Measurements from ENCODE around the gene SGMS1.

DNA sequence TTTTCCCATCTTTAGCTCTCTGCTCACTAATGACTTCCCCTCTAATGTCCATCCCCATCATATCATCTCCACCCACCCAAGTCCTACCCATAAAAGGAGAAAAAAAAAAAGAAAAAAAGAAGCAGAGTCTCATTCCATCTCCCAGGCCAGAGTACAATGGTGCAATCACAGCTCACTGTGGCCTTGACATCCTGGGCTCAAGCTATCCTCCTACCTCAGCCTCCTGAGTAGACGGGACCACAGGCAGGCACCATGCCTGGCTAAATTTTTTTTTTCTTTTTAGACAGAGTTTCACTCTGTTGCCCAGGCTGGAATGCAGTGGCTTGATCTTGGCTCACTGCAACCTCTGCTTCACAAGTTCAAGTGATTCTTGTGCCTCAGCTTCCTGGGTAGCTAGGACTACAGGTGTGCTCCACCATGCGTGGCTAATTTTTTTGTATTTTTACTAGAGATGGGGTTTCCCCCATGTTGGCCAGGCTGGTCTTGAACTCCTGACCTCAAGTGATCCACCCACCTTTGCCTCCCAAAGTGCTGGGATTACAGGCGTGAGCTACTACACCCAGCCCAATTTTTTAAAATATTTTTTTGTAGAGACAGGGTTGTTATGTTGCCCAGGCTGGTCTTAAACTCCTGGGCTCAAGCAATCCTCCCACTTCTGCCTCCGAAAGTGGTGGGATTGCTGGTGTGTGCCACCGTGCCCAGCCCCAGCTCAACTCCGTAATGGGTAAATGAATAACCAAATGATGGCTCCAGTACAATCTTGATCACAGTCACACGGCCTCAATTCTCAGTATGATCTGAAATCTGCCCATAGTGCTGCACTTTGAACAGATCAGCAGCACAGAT is 24.6 kb upstream of the SGMS1 start:
- TF ChIP-seq EP300 (IDR thresholded peaks at IDR 0.05) (no peak), POLR2A (IDR thresholded peaks at IDR 0.05) (no peak)
